ENCODE results near the gene NEB. TPM values are rescaled to one million over a fixed set of nuclear protein-coding genes. Genes with fewer than 3 reads are reported as not detected.
"Not testable (repeated sequence)": the region's sequence is repeated elsewhere in the genome, so short reads cannot be mapped to it uniquely, and the experiment has no call there.

NEB gene
- total RNA-seq, 1 donor from 2014 or later = under 0.01 TPM

- no peak for TF ChIP-seq CTCF (conservative IDR thresholded peaks at IDR 0.05; ENCODE audit: low read depth, low read length)
- no peak for DNase-seq (ENCODE audit: low read depth)
- H3K4me3 ChIP-seq (ENCODE audit: low read depth, low read length) = no peak overlapping the region
Observed at GRCh38 chr2:151707857-151708256, 26.4 kb downstream of the NEB start.

GRCh38 chr2:151704480-151704961, 29.8 kb downstream of the NEB start:
- not testable (repeated sequence) for H3K4me3 ChIP-seq (ENCODE audit: low read depth, low read length); DNase-seq (ENCODE audit: low read depth)

DNA sequence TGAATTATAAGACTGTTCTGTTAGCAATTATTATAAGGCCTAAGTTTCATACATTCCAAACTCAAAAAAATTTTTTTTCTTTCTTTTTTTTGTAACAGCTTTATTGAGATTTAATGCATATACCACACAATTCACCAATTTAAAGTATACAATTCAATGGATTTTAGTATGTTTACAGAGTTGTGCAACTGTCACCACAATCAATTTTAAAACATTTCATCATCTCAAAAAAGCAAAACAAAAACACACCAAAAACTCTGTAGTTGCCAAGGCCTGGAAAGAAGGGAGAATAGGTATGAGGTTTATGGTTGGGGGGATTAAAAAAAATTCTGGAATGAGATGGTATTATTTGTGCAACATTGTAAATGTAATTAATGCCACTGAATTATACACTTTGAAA, 36.1 kb downstream of the NEB start:
- DNase-seq (ENCODE audit: low read depth); H3K4me3 ChIP-seq (ENCODE audit: low read depth, low read length): not testable (repeated sequence)

- H3K4me3 ChIP-seq (ENCODE audit: low read depth, low read length) = no peak overlapping the region
Observed at GRCh38 chr2:151695778-151696177, 38.5 kb downstream of the NEB start.

GRCh38 chr2:151691631-151692030, 42.6 kb downstream of the NEB start:
- TF ChIP-seq CTCF (conservative IDR thresholded peaks at IDR 0.05; ENCODE audit: low read depth, low read length) = no peak
- no peak overlapping the region for H3K4me3 ChIP-seq (ENCODE audit: low read depth, low read length)
- DNase-seq (ENCODE audit: low read depth) = no peak

More at GRCh38 chr2:151695778-151696177, 38.5 kb downstream of the NEB start:
- DNase-seq (ENCODE audit: low read depth) = no peak
- TF ChIP-seq CTCF (conservative IDR thresholded peaks at IDR 0.05; ENCODE audit: low read depth, low read length) = no peak

- TF ChIP-seq CTCF (conservative IDR thresholded peaks at IDR 0.05; ENCODE audit: low read depth, low read length) = no peak
- no peak for DNase-seq (ENCODE audit: low read depth)
- H3K4me3 ChIP-seq (ENCODE audit: low read depth, low read length) = no peak overlapping the region
Observed at GRCh38 chr2:151688719-151689118, 45.6 kb downstream of the NEB start.

DNA sequence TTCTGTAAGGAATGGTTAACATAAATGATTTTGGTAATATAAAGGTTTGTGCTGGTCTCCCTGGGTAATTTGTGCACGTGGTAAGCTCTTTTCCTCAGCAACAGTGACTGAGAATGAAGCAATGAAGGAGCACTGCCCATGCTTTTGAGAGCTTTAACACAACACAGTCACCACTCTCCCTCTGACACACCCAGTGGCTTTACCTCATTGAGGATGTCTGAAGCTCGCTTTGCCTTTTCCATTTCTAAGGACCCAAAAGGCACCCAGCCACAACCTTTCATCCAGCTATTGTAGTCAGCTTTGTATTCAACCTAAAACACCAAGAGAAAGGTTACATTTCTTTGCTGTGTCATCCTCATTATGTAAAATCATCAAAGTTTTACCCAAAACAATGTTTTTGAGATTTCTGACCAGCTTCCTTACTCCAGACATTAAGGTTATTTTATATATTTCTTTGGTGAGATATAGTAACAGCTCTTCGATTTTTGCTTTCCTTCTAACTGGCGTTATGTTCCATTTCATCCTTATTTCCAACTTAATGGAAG, 51.7 kb downstream of the NEB start:
- TF ChIP-seq CTCF (conservative IDR thresholded peaks at IDR 0.05; ENCODE audit: low read depth, low read length) = no peak
- no peak for DNase-seq (ENCODE audit: low read depth)
- no peak overlapping the region for H3K4me3 ChIP-seq (ENCODE audit: low read depth, low read length)

- TF ChIP-seq CTCF (conservative IDR thresholded peaks at IDR 0.05; ENCODE audit: low read depth, low read length) = no peak
- H3K4me3 ChIP-seq (ENCODE audit: low read depth, low read length) = no peak overlapping the region
- DNase-seq (ENCODE audit: low read depth) = no peak
Observed at GRCh38 chr2:151681051-151681450, 53.2 kb downstream of the NEB start.
